ENCODE results near the gene BIN1.

The BIN1 gene

DNA sequence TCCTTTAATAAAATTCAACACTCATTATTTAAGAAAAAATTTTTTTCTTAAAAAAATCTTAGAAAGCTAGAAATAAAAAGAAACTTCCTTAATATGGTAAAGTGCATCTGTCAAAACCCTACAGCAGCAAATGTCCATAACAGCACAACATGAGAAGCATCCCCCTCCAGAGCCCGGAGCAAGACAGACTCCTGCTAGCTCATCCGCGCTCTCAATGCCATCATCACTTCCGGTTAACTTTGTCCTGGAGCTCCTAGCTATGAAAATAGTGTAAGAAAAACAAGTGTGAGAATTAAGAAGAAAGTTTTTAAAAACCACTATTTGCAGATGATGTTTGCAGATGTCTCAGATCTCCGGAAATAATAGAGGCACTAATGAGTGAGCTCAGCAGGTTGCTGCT lies 105.2 kb downstream of the BIN1 start:
- no peak for FAIRE-seq
- TF ChIP-seq POU2F2 (IDR thresholded peaks at IDR 0.05; ENCODE audit: low read depth, low read length) = no peak
- no peak for TF ChIP-seq POLR2A (IDR thresholded peaks at IDR 0.05; ENCODE audit: low read depth, low read length)
- no peak for TF ChIP-seq SPI1 (IDR thresholded peaks at IDR 0.05; ENCODE audit: low read depth, low read length)
- TF ChIP-seq POLR2AphosphoS5 (IDR thresholded peaks at IDR 0.05; ENCODE audit: low read depth, low read length) = no peak
- no peak for TF ChIP-seq PAX5 (IDR thresholded peaks at IDR 0.05; ENCODE audit: insufficient read depth, low read length, severe bottlenecking)
- no peak for TF ChIP-seq TAF1 (IDR thresholded peaks at IDR 0.05; ENCODE audit: low read depth, low read length)
- DNase-seq (ENCODE audit: insufficient read length, low spot score) = no peak

- FAIRE-seq (no peak), DNase-seq (ENCODE audit: insufficient read length, low spot score) (no peak)
- TF ChIP-seq PAX5 (IDR thresholded peaks at IDR 0.05; ENCODE audit: insufficient read depth, low read length, severe bottlenecking) (no peak), SPI1 (IDR thresholded peaks at IDR 0.05; ENCODE audit: low read depth, low read length) (no peak), TAF1 (IDR thresholded peaks at IDR 0.05; ENCODE audit: low read depth, low read length) (no peak), POLR2A (IDR thresholded peaks at IDR 0.05; ENCODE audit: low read depth, low read length) (no peak), POLR2AphosphoS5 (IDR thresholded peaks at IDR 0.05; ENCODE audit: low read depth, low read length) (no peak)
Measured at GRCh38 chr2:127000937-127001336, 106.0 kb downstream of the BIN1 start.

DNA sequence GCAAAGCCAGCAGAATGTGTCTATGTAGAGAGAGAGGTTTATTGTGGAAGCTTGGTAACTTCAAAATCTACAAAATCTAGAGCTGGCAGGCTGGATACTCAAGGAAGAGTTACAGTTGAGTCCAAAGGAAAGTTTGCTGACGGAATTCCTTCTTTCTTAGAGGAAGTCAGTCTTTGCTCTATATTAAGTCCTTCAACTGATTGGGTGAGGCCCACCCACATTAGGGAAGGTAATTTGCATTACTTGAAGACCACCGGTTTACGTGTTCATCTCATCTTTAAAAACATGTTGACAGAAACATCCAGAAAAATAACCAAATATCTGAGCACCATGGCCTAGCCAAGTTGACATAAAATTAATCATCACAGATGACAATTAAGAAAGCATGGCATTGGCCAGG lies 106.8 kb downstream of the BIN1 start:
- no peak for DNase-seq (ENCODE audit: insufficient read length, low spot score)
- FAIRE-seq = no peak
- TF ChIP-seq POU2F2 (IDR thresholded peaks at IDR 0.05; ENCODE audit: low read depth, low read length) (no peak), POLR2AphosphoS5 (IDR thresholded peaks at IDR 0.05; ENCODE audit: low read depth, low read length) (no peak), TAF1 (IDR thresholded peaks at IDR 0.05; ENCODE audit: low read depth, low read length) (no peak), SPI1 (IDR thresholded peaks at IDR 0.05; ENCODE audit: low read depth, low read length) (no peak), PAX5 (IDR thresholded peaks at IDR 0.05; ENCODE audit: insufficient read depth, low read length, severe bottlenecking) (no peak), POLR2A (IDR thresholded peaks at IDR 0.05; ENCODE audit: low read depth, low read length) (no peak)

DNA sequence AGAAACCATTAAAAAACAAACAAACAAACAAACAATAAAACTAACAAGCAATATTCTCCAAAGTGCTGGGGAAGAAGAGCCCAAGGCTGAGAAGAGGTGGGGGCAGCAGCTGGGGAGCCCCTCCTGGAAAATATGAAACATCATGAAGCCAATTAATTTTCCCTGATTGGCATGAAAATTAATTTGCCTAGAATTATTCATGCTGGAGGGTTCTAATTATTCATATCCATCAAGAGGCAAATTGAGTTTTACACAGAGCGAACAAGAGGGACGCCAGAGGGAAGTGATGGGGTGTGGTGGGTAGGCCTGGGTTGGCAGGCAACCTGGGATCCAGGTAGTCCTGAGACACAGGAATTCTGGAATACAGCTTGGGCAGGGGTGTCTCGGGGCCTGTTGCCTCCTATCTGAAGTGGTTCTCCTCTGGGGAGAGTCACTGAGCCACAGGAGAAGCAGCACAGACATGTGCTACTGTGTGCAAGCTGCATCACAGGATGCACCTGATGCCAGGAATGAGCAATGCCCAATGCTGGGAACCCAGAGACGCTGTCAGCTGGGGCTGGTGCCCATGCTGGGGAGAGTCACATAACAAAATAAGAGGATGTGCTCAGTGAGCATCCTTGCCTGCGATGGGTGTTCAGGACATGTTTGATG lies 107.7 kb downstream of the BIN1 start:
- FAIRE-seq = no peak

DNA sequence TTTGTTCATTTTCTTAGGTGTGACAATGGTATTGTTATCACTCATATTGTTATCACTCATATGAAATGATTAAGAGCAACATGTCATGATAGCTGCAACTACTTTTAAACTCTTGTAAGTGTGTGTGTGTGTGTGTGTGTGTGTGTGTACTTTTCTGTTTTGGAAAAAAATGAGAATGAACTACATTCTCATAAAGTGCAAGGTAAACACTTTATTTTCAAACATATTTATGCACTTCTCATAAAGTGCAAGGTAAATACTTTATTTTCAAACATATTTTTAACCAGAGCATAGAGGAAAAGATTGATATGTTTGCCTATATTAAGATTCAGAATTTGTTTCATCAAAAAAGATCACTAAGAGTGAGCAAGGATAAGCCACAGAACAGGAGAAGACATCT lies 108.5 kb downstream of the BIN1 start:
- DNase-seq (ENCODE audit: insufficient read length, low spot score) (no peak), FAIRE-seq (no peak)
- TF ChIP-seq TAF1 (IDR thresholded peaks at IDR 0.05; ENCODE audit: low read depth, low read length) = no peak
- no peak for TF ChIP-seq SPI1 (IDR thresholded peaks at IDR 0.05; ENCODE audit: low read depth, low read length)

More for the DNA sequence above, 107.7 kb downstream of the BIN1 start:
- TF ChIP-seq POU2F2 (IDR thresholded peaks at IDR 0.05; ENCODE audit: low read depth, low read length) (no peak), POLR2AphosphoS5 (IDR thresholded peaks at IDR 0.05; ENCODE audit: low read depth, low read length) (no peak), SPI1 (IDR thresholded peaks at IDR 0.05; ENCODE audit: low read depth, low read length) (no peak), PAX5 (IDR thresholded peaks at IDR 0.05; ENCODE audit: insufficient read depth, low read length, severe bottlenecking) (no peak), POLR2A (IDR thresholded peaks at IDR 0.05; ENCODE audit: low read depth, low read length) (no peak), TAF1 (IDR thresholded peaks at IDR 0.05; ENCODE audit: low read depth, low read length) (no peak)
- no peak for DNase-seq (ENCODE audit: insufficient read length, low spot score)

All from GM12891 (cell line).